ENCODE results near the gene EXOC6B.

EXOC6B gene

DNA sequence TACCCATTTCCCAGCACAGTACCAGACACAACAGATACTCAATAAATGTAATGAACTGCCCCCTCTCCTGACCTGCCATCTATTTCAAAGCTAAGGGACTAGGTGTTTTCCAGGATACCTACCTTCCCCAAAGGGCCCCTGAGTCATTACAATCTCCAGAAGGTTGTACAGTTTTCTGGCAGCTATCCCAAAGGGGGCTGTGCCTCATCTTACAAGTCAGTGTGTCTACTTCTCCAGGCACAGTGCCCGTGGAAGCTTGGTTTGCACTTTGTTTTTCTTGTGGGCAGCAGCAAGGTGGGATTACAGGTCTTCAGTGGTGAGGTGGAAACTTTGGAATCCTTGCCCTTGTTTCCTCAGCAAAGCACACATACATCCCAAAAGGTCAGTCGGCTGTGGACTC, 615.4 kb downstream of the EXOC6B start:
- no peak for TF ChIP-seq CSDC2 (CRISPR knock-in tag; IDR thresholded peaks at IDR 0.05)
- TF ChIP-seq OSR1 (CRISPR knock-in tag; IDR thresholded peaks at IDR 0.05): no peak
- TF ChIP-seq TOX (CRISPR knock-in tag; IDR thresholded peaks at IDR 0.05; ENCODE audit: borderline replicate concordance): no peak
- no peak for TF ChIP-seq ZNF565 (CRISPR knock-in tag; conservative IDR thresholded peaks at IDR 0.05; ENCODE audit: low read depth)
- TF ChIP-seq ZFP30 (CRISPR knock-in tag; IDR thresholded peaks at IDR 0.05): no peak
- TF ChIP-seq ZNF70 (CRISPR knock-in tag; IDR thresholded peaks at IDR 0.05): no peak
- no peak for TF ChIP-seq BACH2 (CRISPR knock-in tag; IDR thresholded peaks at IDR 0.05; ENCODE audit: borderline replicate concordance)
- TF ChIP-seq SNAI2 (CRISPR knock-in tag; IDR thresholded peaks at IDR 0.05): no peak
- TF ChIP-seq RARB (CRISPR knock-in tag; IDR thresholded peaks at IDR 0.05): no peak
- no peak for TF ChIP-seq ESRRG (CRISPR knock-in tag; IDR thresholded peaks at IDR 0.05)
- no peak for ATAC-seq

DNA sequence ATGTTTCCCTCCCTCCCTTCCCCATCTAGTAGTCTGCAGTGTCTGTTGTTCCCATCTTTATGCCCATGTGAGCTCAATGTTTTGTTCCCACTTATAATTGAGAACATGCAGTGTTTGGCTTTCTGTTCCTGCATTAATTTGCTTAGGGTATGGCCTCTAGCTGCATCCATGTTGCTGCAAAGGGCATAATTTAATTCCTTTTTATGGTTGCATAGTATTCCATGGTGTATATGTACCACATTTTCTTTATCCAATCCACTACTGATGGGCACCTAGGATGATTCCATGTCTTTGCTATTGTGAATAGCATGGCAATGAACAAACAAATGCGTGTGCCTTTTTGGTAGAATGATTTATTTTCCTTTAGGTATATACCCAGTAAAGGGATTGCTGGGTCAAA, 617.6 kb downstream of the EXOC6B start:
- no peak for ATAC-seq
- peak; percentile 90 for TF ChIP-seq ZNF8 (CRISPR knock-in tag; IDR thresholded peaks at IDR 0.05)
- TF ChIP-seq ISL1 (CRISPR knock-in tag; IDR thresholded peaks at IDR 0.05): no peak

- no peak for ATAC-seq
- TF ChIP-seq ARNTL (CRISPR knock-in tag; IDR thresholded peaks at IDR 0.05; ENCODE audit: borderline replicate concordance, low read depth) (no peak), CREB5 (CRISPR knock-in tag; IDR thresholded peaks at IDR 0.05; ENCODE audit: low read depth) (0 out of 2 replicates have a peak, but pooled peaks have one; percentile 37), RARB (CRISPR knock-in tag; IDR thresholded peaks at IDR 0.05) (no peak; the same call in 1 of the 2 replicates), SNAI2 (CRISPR knock-in tag; IDR thresholded peaks at IDR 0.05) (peak; percentile 17; the same call in 1 of the 2 replicates), POU6F1 (CRISPR knock-in tag; IDR thresholded peaks at IDR 0.05; ENCODE audit: borderline replicate concordance, low read depth) (no peak), TSHZ2 (CRISPR knock-in tag; IDR thresholded peaks at IDR 0.05) (peak; percentile 98), PPARA (CRISPR knock-in tag; IDR thresholded peaks at IDR 0.05; ENCODE audit: borderline replicate concordance) (peak; percentile 60; the same call in 1 of the 2 replicates), TCF4 (CRISPR knock-in tag; IDR thresholded peaks at IDR 0.05; ENCODE audit: borderline replicate concordance) (peak; percentile 96), ZFP30 (CRISPR knock-in tag; IDR thresholded peaks at IDR 0.05) (no peak), CSDC2 (CRISPR knock-in tag; IDR thresholded peaks at IDR 0.05) (no peak), GLIS3 (CRISPR knock-in tag; IDR thresholded peaks at IDR 0.05) (peak; percentile 90; the same call in 1 of the 2 replicates), ZNF565 (CRISPR knock-in tag; conservative IDR thresholded peaks at IDR 0.05; ENCODE audit: low read depth) (peak; percentile 45; the same call in 1 of the 2 replicates), ZFP3 (CRISPR knock-in tag; IDR thresholded peaks at IDR 0.05) (no peak)
- TF ChIP-seq, protein P1, sequence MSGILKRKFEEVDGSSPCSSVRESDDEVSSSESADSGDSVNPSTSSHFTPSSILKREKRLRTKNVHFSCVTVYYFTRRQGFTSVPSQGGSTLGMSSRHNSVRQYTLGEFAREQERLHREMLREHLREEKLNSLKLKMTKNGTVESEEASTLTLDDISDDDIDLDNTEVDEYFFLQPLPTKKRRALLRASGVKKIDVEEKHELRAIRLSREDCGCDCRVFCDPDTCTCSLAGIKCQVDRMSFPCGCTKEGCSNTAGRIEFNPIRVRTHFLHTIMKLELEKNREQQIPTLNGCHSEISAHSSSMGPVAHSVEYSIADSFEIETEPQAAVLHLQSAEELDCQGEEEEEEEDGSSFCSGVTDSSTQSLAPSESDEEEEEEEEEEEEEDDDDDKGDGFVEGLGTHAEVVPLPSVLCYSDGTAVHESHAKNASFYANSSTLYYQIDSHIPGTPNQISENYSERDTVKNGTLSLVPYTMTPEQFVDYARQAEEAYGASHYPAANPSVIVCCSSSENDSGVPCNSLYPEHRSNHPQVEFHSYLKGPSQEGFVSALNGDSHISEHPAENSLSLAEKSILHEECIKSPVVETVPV (CRISPR knock-in tag; IDR thresholded peaks at IDR 0.05): peak; percentile 83; the same call in 1 of the 2 replicates
These were observed 618.5 kb downstream of the EXOC6B start for GRCh38 chr2:72207334-72207733.

DNA sequence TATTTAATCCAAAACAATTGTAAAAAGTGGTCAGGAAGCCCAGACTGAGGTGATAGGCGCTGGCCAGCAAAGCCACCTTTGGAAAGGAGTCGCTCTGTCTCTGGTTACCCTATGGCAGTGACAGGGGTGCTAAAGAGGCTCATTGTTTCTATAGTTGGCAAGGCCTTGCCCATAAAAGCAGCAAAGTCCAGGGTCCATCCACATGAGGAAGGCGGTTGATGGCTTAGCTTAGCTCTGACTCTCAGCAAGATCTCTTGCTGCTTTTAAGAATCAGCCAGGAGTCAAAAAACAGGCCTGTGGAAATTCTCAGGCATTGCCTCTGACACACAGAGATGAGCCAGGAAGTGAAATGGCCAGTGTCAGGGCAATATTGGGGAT, 620.3 kb downstream of the EXOC6B start:
- TF ChIP-seq ZNF8 (CRISPR knock-in tag; IDR thresholded peaks at IDR 0.05) (no peak), RARB (CRISPR knock-in tag; IDR thresholded peaks at IDR 0.05) (no peak), TSHZ2 (CRISPR knock-in tag; IDR thresholded peaks at IDR 0.05) (0 out of 2 replicates have a peak, but pooled peaks have one; percentile 6), PATZ1 (CRISPR knock-in tag; IDR thresholded peaks at IDR 0.05; ENCODE audit: borderline replicate concordance) (no peak), GLIS3 (CRISPR knock-in tag; IDR thresholded peaks at IDR 0.05) (no peak)

More for the DNA sequence above, 620.3 kb downstream of the EXOC6B start:
- ATAC-seq: no peak

All from SK-N-SH treated with all-trans-retinoic acid at 6 μM for 48 hours (cell line).